Thyroid gland (tissue), 4 donors: ENCODE results near the gene PDCL2. TPM values are rescaled to one million over a fixed set of nuclear protein-coding genes. Genes with fewer than 3 reads are reported as not detected.
"Not testable (repeated sequence)": the region's sequence is repeated elsewhere in the genome, so short reads cannot be mapped to it uniquely, and the experiment has no call there.

Experiments
- DNase-seq, 2 donors: peaks; one replicate each; pipeline ENCODE4 v3.0.0-alpha.2; 2019
- H3K27ac ChIP-seq, 3 donors: fragments of 200-600 bp; sonication (generic); 1 replicate in 2 of 3; 2 replicates in 1 of 3; pipeline ENCODE4 v1.5.1; 2016 to 2019; ENCODE audit warnings: mild to moderate bottlenecking in 1 of 3, moderate library complexity in 1 of 3
- H3K27me3 ChIP-seq: fragments of 200-600 bp; sonication (generic); one replicate; pipeline ENCODE4 v1.5.1; 2019
- H3K36me3 ChIP-seq, 2 donors: fragments of 200-600 bp; sonication (generic); one replicate each; pipeline ENCODE4 v1.5.1; 2016 to 2019
- H3K4me1 ChIP-seq, 2 donors: fragments of 200-600 bp; sonication (generic); one replicate each; pipeline ENCODE4 v1.5.1; 2017 to 2019
- H3K4me3 ChIP-seq, 3 donors: fragments of 200-600 bp; sonication (generic); replicated peaks in 1 of 3; 1 replicate in 2 of 3; 2 replicates in 1 of 3; pipeline ENCODE4 v1.5.1; 2016; ENCODE audit warnings: mild to moderate bottlenecking in 1 of 3
- H3K9me3 ChIP-seq: fragments of 200-600 bp; sonication (generic); one replicate; pipeline ENCODE4 v1.5.1; 2017
- CTCF ChIP-seq, 6 experiments: fragments of 200-600 bp in 3 of 6; fragments of 450-650 bp in 3 of 6; sonication (generic) in 3 of 6; IDR thresholded peaks; one replicate each; pipeline ENCODE4 v1.5.1; 2016 to 2019; ENCODE audit warnings: antibody characterized with exemption in 6 of 6, mild to moderate bottlenecking in 2 of 6, inconsistent platforms in 1 of 6, moderate library complexity in 1 of 6
- POLR2A ChIP-seq, 2 donors: fragments of 450-650 bp; IDR thresholded peaks; one replicate each; pipeline ENCODE4 v1.6.1; 2017; ENCODE audit warnings: antibody characterized with exemption in 2 of 2, mild to moderate bottlenecking in 2 of 2, moderate library complexity in 1 of 2
- WGBS, 2 donors: methylation state at CpG; one replicate each; pipeline ENCODE4 v1.1.5; 2017; 5-methylcytosine and 5-hydroxymethylcytosine counted together
- intact Hi-C: fragments of 100-400 bp; cut with DNase I; formaldehyde crosslinking; loops from one replicate; pipeline ENCODE4 v1.15.1; 2023
- total RNA-seq, 4 donors: library from RNA; depleted of rRNA; stranded (reverse); fragments of >200 nt; gene quantifications; one replicate each; pipeline ENCODE4 v1.2.3, GENCODE V29; 2016

The PDCL2 gene
- total RNA-seq, 4 donors from 2014 or later: not detected

GRCh38 chr4:55554453-55555030, 37.5 kb downstream of the PDCL2 start:
- H3K4me3 ChIP-seq: no peak overlapping the region
- no peaks in the 10 kb centered on the region for H3K36me3 ChIP-seq
- H3K27me3 ChIP-seq: no peaks in the 10 kb centered on the region
- DNase-seq: no peak
- intact Hi-C loops: no loop called here
- 40 to 47% methylated on average over 2 of the region's 2 CpGs for WGBS, 2 donors
- no peaks in the 10 kb centered on the region for H3K9me3 ChIP-seq
- TF ChIP-seq POLR2A (IDR thresholded peaks at IDR 0.05) (no peak), CTCF (IDR thresholded peaks at IDR 0.05) (peak in 3 of 6 experiments; percentile 38 to 49 (median 43))
- H3K27ac ChIP-seq: no peak overlapping the region
- no peaks in the 10 kb centered on the region for H3K4me1 ChIP-seq

DNA sequence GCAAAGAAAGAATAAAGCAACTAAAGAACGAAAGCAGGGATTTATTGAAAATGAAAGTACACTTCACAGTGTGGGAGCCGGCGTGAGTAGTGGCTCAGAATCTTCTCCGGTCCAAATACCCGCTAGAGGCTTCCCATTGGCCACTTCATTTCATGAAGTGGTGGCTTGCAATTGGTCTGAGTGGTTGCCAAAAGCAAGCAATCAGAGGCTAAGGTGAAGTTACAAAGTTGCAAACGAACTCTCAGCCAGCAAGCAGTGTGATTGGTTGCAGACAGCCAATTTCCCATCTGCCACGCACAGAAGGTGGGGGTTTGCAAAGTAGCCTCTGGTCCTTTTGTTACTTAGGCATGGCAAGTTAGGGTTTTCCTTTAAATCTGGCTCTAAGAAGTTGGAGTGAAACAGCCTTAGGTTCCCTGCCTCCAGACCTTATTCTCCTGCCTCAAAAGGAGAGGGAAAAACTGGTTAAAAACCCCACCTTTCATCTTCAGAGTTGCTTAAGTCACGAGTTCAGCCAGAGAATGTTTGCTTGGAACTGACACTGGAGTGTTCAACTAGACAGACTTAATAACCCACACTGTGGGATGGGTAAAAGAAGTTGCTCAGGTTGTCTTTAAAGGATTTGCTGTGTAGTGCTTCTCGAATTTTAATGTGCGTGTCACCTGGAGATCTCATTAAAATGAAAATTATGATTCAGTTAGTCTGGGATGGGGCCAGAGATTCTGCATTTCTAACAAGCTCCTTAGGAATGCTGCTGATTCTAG, 38.4 kb downstream of the PDCL2 start:
- Histone ChIP-seq H3K27ac (no peak overlapping the region), H3K4me1 (no peaks in the 10 kb centered on the region), H3K4me3 (no peak overlapping the region), H3K36me3 (no peaks in the 10 kb centered on the region), H3K27me3 (no peaks in the 10 kb centered on the region), H3K9me3 (no peaks in the 10 kb centered on the region)
- TF ChIP-seq POLR2A (IDR thresholded peaks at IDR 0.05): no peak
- no peak for TF ChIP-seq CTCF (IDR thresholded peaks at IDR 0.05)
- peak; percentile 20 to 26 for DNase-seq
- 58 to 62% methylated on average over 10 of the region's 10 CpGs for WGBS, 2 donors
- intact Hi-C loops: no loop called here

- H3K9me3 ChIP-seq, H3K27ac ChIP-seq, H3K4me1 ChIP-seq, DNase-seq, intact Hi-C loops, H3K4me3 ChIP-seq, H3K27me3 ChIP-seq, H3K36me3 ChIP-seq: not testable (repeated sequence)
- WGBS, 2 donors: 90 to 95% methylated on average over 6 of the region's 6 CpGs
Observed at GRCh38 chr4:55551964-55552363, 40.1 kb downstream of the PDCL2 start.

DNA sequence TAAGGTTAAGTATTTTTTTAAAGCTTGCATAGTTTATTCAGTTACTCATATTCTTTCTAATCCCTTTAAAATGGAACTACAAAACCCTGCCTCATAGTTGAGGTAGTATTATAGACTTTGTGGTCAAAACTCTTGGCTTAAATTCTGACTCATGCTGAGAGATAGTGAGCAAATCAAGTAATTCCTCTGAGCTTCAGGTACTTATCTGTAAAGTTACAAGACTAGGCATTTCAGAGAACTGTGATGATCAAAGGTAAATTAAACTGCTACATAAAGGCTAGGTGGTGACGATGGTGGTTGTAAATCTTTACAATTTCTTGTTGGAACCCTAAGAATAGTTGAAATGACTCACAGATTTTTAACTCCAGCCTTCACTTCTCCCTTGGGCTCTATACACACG, 42.2 kb downstream of the PDCL2 start:
- H3K27me3 ChIP-seq: no peaks in the 10 kb centered on the region
- H3K4me3 ChIP-seq: no peak overlapping the region
- no peaks in the 10 kb centered on the region for H3K36me3 ChIP-seq
- 81 to 87% methylated on average over 2 of the region's 2 CpGs for WGBS, 2 donors
- intact Hi-C loops: no loop called here
- TF ChIP-seq POLR2A (IDR thresholded peaks at IDR 0.05): no peak
- no peak for TF ChIP-seq CTCF (IDR thresholded peaks at IDR 0.05)
- H3K9me3 ChIP-seq: no peaks in the 10 kb centered on the region
- H3K4me1 ChIP-seq: peaks cover 4% of the 10 kb centered on the region in 2 donors
- DNase-seq: no peak
- H3K27ac ChIP-seq: no peak overlapping the region

DNA sequence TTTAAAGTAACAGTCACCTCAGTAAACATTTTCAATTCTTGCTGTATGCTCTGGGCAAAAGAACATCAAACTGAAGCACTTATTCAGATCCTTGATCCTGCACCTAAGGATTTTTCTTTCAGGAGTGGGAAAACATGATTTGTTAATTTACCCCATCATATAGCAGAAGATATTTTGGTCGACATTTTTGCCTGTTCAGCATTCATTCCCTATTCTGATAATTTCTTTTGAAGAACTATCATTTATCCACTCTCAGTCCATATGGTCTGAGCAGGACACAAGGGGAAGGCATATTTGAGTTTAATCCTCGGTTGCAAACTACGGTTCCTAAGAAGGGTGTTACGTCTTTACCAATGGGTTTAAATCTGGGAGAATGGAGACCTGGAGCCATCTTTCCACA, 44.1 kb downstream of the PDCL2 start:
- TF ChIP-seq POLR2A (IDR thresholded peaks at IDR 0.05) (no peak), CTCF (IDR thresholded peaks at IDR 0.05) (no peak)
- DNase-seq: no peak
- Histone ChIP-seq H3K27me3 (no peaks in the 10 kb centered on the region), H3K9me3 (no peaks in the 10 kb centered on the region), H3K27ac (peak overlapping the region in 2 of 3 donors; percentile 99 to 100), H3K36me3 (no peaks in the 10 kb centered on the region), H3K4me1 (peaks cover 4% of the 10 kb centered on the region in 2 donors), H3K4me3 (peak overlapping the region in 1 of 3 donors; percentile 94)
- intact Hi-C loops: no loop called here
- 63 to 76% methylated on average over 4 of the region's 4 CpGs for WGBS, 2 donors
